Activated T-cell treated with anti-CD3 and anti-CD28 coated beads for 24 hours (primary cell): ENCODE results near the gene GALNTL6.

Experiments used
- DNase-seq: peaks from one replicate; pipeline ENCODE4 v3.0.0-alpha.2; 2020; ENCODE audit warnings: low read depth

The GALNTL6 gene

GRCh38 chr4:171880136-171880535 lies 66.9 kb downstream of the GALNTL6 start:
- no peak for DNase-seq

DNA sequence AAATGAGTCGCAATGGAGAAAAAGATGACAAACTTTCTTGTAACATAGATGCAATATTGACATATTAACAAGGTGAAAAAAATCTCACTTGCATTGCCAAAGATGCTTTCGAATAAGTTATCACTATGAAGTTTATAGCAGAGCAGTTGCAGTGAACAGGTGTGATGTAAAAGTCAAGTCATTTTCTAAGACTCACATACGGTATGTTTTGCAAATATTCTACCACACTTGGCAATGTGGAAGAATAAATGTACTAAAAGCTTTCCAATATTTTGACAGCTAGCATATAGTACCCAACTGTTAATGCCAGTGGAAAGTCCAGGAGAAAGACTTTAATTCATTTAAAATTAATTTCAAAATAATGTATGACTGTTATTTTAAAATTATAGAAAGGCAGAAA lies 76.5 kb downstream of the GALNTL6 start:
- DNase-seq: no peak

DNA sequence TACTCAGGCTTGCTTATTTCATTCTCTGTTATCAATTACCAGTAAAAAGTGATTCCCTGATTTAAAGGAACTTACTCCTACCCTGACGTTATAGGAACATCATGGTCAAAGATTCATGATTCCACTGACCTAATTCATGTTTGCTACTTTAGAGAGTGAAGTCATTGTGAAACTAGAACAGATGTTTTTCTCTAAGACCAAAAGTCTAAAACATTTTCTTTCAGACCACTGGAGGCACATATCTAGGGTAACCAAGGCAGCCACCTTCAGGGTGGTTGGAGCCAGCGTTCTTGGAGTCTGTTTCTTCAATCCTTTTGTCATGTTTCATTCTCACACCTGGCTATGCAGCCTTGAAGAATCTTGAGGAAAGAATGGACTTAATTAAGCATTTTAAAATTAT lies 77.8 kb downstream of the GALNTL6 start:
- no peak for DNase-seq

DNA sequence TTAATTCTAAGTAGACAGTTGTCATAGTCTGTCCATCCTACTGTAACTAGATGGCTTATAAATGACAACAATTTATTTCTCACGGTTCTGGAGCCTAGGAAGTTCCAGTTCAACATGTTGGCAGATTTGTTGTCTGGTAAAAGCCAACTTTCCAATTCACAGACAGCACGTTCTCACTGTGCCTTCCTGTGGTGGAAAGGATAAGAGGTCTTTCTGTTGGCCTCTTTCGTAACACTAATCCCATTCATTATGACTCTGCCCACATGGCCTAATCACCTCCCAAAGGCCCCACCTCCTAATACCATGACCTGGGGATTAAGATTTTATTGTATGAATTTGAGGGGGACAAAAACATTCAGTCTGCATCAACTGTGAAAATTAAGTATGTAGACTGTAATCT lies 83.2 kb downstream of the GALNTL6 start:
- no peak for DNase-seq

DNA sequence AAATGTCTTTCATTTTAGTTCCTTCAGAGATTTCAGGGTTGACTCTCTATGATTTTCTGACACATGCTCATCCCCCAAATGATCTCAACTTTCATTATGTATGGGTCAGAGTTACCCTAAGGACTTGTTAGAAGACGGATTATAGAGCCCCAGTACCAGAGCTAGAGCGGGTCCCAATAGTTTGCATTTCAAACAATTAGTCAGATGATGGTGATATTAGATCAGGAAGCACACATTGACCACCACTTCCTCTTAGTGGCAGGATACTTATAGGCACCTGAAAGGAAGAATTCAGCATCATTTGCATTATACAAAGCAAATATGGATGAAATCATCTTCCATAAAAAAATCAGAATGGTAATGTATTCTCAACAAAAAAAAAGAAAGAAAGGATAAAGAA lies 106.1 kb downstream of the GALNTL6 start:
- DNase-seq: no peak

- DNase-seq: no peak
Measured at GRCh38 chr4:171920901-171921300, 107.7 kb downstream of the GALNTL6 start.

DNA sequence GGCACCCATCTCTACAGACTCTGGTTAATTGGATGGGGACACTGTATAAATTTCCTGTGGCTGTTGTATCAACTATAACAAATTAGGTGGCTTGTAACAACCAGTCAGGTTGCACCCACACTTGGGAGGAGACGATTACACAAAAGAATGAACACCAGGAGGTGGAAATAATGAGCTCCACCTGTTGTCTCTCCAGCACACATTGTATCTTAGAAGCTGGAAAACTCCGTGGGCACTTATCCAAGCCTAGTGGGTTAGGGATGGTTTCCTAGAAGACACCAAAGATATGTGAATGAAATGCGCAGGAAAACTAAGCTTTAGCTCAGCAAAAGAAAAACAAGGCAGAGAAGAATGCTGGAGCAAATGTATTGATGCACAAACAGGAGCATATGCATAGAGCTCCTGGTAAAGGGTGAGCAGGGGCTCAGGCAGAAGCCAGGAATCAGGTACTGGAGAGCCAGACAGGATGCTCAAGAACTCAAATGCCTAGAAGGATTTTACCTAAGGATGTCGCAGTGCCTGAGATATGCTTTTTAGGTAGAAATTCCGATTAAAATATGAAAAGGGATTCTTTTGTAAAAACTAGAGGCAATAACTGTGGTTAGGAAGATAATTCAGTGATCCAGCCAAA lies 111.7 kb downstream of the GALNTL6 start:
- no peak for DNase-seq

- no peak for DNase-seq
Measured at GRCh38 chr4:171928336-171928735, 115.1 kb downstream of the GALNTL6 start.

DNA sequence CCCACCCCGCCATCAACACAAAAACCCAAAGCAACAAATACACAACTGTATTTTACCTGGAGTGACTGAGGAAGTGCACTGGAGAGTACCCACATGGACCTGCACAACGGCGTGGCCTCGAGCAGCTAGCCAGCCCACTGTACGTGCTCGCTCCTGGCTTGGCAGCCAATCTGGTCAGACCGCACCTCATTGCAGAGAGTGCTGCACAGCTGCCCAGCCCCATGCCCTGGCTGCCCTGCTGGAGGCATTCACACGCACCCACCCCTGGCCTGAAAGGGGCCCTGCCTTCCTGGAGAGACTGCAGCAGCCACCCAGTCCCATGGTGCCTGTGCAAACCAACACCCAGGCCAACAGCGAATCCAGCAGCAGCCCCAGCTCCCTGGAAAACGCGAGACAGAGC lies 116.3 kb downstream of the GALNTL6 start:
- DNase-seq: no peak

DNA sequence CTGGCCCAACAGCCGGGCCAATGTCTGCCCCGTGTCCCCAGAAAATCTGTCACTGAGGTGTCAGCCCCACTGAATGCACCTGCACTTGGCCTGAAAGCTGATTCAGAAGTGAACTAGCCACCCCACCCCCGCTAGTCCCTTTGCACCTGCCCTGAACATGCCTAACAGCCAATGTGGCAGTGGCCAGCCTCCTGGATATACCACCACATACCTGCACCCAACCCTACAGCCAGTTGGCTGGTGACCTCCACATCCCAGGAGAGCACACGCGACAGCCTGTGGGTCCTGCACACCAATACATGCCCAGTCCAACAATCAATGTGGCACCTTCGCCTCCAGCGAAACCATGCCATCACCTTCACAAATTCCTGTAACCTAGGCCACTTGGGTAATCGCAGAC lies 116.7 kb downstream of the GALNTL6 start:
- DNase-seq: no peak

DNA sequence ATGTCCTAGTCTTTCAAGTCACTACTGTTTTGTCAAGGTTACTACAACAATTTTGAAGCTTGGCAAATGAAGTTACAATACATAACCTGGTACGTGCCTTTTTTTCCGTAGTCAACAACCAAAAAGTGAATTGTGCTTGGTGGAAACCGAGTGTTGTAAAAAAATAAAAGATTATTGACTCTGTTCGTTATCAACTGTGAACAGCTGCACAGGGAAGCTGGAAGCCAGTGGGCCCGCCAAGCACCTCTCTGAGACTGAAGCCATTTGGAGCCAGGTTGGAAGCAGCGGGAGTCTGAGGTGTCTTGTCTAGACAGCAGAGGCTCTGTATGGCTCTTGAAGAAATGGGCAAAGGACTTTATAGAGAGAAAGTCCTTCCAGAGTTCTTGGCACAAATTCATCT lies 119.0 kb downstream of the GALNTL6 start:
- no peak for DNase-seq

DNA sequence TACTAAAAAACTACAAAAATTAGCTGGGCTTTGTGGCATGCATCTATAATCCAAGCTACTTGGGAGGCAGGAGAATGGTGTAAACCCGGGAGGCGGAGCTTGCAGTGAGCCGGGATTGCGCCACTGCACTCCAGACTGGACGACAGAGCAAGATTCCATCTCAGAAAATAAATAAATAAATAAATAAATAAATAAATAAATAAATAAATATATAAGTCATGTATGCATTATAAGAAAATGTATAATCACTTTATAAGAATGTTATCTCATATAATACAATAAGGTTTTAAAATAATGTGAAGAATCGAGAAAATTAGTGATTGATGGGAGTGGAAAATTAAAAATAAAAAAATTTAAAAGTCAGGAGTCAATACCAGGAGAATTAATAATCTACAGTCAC lies 127.5 kb downstream of the GALNTL6 start:
- no peak for DNase-seq

- no peak for DNase-seq
Measured at GRCh38 chr4:171947400-171947799, 134.2 kb downstream of the GALNTL6 start.

GRCh38 chr4:171948038-171948437 lies 134.8 kb downstream of the GALNTL6 start:
- DNase-seq: no peak

DNA sequence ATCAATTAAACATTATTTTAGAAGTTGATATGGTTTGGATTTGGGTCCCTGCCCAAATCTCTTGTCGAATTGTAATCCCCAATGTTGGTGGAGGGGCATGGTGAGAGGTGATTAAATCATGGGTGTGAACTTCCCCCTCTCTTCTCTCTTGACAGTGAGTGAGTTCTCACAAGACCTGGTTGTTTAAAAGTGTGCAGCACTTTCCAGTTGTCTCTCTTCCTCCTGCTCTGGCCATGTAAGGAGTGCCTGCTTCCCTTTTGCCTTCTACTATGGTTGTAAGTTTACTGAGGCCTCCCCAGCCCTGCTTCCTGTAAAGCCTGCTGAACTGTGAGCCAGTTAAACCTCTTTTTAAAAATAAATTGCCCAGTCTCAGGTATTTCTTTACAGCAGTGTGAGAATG lies 141.4 kb downstream of the GALNTL6 start:
- DNase-seq: no peak

GRCh38 chr4:171956678-171957077 lies 143.5 kb downstream of the GALNTL6 start:
- no peak for DNase-seq

DNA sequence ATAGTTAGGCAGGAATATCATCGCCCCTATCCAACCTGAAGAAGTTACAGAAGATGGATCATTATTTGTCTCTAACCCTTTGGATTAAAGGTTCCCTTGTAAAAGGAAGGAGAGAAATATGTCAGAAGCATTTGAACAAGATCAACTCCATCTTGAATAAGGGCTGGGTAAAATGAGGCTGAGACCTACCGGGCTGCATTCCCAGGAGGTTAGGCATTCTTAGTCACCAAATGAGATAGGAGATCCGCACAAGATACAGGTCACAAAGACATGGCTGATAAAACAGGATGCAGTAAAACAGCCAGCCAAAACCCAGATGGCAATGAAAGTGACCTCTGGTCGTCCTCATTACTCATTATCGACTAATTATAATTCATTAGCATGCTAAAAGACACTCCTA lies 148.9 kb downstream of the GALNTL6 start:
- no peak for DNase-seq

- no peak for DNase-seq
Measured at GRCh38 chr4:171966356-171966755, 153.2 kb downstream of the GALNTL6 start.

DNA sequence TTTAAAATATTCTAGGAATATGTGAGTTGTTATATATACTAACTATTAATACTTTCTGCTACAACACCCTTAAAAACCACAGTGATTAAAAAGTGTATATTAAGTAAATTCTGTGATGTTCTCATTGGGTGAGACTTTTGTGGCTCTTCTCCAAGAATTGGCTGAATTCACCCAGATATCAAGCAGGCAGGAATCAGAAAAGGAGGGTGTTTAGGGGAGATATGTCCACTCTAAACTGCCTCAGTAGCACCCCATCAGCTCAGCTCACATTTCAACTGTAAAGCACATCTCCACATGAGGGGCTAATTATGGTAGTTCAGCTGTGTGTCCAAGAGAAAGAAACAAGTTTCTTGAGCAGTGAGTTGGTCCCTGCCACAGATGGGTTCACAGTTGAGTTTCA lies 165.0 kb downstream of the GALNTL6 start:
- DNase-seq: no peak

DNA sequence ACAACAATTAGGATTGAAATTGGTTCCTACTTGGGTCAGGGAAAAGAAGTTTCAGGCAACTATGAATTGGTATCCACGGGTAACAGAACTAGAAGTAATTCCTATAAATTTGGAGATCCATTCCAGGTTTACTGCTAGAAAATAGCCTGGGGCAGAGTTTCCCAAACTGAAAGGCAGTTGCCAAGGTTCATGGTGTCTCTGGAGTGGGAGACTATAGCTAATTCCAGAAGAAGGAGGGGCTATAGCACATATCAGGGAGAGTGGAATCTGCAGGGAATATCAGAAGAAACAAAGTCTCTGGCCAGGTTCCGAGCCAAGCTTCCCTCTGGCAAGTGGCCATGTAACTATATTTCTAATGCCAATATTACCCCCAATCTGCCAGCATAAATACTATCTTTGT lies 166.3 kb downstream of the GALNTL6 start:
- no peak for DNase-seq

DNA sequence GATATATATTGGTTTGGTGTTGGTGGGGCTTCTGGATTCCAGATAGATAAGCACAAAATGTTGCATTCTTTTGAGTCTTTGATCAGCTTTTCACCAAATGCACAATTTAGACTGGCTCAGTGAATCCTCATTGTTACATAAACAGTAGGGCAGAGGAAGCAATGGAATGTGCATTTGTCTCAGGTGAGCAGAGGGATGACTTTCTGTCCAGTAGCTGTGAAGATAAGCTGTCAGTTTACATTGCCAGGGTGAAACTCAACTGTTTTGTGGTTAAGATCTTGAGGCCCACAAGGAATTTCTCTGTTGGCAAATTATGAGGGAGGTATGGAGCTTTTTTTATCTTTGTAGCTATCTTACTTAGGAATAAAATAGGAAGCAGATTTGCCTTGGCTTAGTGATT lies 168.0 kb downstream of the GALNTL6 start:
- DNase-seq: no peak

- no peak for DNase-seq
Measured at GRCh38 chr4:171983935-171984805, 171.0 kb downstream of the GALNTL6 start.

DNA sequence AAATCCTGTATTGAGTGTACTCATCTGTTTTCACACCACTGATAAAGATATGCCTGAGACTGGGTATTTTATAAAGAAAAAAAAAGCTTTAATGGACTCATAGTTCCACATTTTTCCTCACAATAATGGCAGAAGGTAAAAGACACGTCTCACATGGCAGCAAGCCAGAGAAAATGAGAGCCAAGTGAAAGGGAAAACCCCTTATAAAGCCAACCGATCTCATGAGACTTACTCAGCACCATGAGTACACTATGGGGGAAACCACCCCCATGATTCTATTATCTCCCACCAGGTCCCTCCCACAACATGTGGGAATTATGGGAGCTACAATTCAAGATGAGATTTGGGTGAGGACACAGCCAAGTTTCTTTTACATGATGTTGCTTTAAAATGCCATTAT lies 171.9 kb downstream of the GALNTL6 start:
- no peak for DNase-seq

DNA sequence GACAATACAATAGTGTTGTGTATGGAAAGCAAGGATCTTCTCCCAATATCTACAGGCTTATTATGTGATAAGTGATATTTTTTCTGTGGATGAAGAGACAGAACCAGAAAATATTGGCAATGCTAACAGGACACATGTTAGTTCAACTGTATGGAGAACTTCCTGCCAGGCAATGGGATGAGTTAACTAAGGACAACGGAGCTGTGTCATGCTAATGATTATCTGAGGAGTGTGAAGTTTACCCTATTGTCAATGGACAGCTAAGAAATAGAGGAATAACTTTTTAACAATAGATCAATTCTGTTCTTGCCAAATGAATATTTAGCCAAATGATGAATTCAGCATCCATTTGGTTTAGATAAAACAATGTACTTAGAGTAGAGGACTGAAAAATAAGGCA lies 180.0 kb downstream of the GALNTL6 start:
- DNase-seq: no peak
